ENCODE results near the gene CRY1.

Gene CRY1

DNA sequence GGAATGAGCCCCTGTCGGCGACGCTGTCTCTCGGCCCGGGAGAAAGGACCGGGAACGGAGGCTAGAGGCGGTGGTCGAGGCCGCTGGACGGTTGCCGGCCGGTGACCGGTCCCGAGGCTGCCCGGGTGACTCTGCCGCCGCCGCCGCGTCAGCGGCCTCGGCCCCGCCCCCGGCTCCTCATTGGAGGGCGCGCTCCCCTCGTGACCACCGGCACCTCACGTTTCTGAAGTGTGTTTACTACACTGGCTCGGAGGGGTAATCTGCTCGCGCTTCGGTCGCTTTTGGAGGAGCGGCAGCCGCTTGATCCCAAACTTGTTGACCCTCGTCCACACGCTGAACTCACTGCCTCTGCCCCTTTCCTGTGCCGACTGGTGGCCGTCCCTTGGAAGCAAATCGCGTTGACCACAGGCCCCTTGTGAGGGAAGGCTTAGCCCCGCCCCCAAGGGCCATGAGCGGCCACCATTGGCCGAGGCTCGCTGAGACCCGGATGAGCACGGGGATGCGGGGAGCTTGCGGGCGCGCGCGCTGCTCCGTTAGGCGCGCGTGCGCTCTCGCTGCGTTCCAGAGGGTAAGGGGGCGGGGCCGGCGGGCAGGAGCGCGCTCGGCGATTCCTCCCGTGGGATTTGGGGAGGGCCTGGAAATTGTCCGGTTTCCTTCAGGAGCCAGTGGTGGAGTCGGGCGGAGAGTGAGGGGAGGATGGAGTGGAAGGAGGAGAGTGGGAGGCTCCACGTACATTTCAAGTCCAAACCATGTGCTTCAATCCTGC is at the start of gene CRY1:
Gene CRY1 (minus strand): TSS at position 133 of the 766 bp plus-strand sequence. CDS start 588 bp downstream, outside the sequence.
- DNase-seq (ENCODE audit: low read depth): peak; percentile 90

DNA sequence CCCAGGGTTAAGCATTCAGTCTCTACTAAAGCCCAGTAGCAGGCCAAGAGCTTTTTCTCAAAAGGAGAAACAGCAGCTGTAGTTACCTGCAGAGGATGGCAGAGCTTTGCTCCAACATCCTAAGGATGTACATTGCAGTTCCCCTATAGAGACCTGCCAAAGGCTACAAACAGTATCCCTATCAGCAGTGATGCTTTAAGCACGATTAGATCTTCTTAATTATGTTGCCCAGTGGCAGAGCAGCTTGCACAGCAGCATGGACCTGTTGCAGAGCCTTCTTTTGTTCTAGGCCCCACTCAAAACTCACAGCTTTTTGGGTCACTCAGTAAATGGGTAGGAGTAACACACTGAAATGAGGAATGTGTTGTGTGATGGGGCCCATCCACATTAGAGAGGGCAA is 46.4 kb upstream of the CRY1 start:
- DNase-seq (ENCODE audit: low read depth): no peak

DNA sequence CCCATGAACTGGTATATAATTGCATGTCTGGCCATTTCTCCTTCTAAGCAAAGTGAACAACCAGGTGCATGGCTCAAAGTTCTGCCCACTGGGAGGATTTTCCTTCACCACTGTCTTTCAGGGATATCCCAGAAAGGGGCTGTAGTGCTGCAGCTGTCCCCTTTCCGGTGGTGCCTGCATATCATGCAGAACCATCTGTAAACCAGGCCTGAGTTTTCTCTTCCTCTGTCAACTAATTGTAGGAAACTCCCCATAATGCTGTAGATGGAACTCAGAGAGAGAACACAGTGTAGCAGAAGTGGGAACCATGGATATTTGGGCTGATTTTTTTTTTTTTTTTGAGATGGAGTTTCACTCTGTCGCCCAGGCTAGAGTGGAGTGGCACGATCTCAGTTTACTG is 45.6 kb upstream of the CRY1 start:
- no peak for DNase-seq (ENCODE audit: low read depth)

DNA sequence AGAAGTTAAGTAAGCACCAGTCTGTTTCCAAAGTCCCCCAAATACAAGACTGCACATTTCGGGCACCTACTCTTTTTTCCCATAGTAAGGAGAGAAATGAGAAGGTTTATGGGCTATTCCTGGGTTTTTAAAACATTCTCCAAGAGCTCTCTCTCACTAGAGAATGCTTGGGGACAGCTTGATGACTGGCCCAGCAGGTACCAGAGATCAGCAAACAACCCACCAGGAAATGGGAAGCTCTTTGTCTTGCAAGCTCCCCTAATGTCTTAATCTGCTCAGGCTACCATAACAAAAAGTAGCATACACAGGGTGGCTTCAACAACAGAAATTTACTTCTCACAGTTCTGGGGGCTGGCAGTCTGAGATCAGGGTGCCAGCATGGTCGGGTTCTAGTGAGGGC is 41.8 kb upstream of the CRY1 start:
- no peak for DNase-seq (ENCODE audit: low read depth)

DNA sequence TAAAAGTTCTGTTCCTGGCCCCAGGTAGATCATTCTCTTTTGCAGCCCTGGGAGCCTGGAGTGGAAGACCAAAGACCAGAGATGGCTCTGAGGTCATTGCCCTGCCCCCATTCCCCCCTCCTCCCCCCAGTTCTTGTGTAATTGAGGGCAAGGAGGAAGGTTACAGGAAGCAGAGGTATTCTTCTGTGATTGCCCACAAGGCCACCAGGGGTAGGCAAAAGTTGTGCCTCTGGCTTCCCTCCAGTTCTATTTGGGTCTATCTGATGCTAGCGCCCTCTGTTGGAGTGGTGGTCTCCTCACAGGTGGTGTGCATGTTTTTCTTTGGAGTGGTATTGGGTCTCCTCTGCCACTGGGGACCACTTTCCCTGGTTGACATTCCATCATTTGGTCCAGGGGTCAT is 41.2 kb upstream of the CRY1 start:
- peak; percentile 21 for DNase-seq (ENCODE audit: low read depth)

DNA sequence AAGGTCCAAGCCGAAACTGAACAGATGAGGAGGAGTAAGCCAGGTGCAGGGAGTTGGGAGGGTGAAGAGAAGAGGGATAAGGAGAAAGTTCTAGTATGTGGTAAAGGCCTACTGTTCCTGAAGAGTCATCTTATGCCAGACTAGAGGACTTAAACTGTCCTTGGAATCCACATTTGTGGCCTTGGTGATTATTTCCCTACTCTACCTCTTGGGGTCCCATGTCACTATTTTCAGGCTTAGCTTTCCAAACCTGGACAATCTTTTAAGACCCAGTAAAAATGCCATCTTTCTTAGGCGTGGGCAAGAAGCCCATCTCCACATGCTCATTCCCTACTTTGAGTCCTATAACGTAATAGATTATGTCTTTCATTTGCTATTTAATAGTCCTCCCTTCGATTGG is 40.1 kb upstream of the CRY1 start:
- DNase-seq (ENCODE audit: low read depth): no peak

DNA sequence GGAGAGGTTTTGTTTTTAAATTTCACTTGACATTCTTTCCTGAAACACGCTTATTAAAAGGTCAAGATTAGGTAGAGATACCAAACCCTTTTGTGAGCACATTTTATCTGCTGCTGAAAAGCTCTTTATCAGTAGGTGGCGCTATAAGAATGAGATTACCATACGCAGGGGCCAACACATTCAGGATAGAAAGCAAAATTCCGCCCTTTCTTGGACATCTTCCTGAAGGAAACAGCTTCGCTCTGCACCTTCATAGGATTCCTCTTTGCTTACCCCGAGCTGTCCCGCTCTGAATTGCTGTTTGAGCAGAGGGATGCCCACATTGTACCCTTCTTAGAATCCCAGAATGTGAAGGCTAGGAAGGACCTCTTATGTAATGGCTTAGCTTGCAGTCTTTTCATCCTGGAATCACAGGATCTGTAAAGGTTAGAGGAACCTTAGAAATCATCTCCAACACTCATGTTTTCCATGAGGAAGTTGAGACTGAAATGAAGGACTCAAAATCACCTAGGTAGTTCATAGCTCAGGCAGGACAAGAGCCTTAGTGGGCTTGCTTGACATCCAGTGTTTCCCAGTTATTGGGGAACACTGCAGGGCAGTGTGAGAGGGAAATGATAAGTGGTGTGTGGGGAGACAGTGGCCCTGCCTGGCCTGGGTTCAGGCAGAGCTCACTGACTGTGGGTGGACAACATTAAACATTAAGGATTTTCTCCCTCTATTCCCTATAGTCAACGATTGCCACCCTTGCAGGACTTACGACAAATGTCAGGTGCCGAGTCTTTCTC is 38.7 kb upstream of the CRY1 start:
- DNase-seq (ENCODE audit: low read depth): no peak

DNA sequence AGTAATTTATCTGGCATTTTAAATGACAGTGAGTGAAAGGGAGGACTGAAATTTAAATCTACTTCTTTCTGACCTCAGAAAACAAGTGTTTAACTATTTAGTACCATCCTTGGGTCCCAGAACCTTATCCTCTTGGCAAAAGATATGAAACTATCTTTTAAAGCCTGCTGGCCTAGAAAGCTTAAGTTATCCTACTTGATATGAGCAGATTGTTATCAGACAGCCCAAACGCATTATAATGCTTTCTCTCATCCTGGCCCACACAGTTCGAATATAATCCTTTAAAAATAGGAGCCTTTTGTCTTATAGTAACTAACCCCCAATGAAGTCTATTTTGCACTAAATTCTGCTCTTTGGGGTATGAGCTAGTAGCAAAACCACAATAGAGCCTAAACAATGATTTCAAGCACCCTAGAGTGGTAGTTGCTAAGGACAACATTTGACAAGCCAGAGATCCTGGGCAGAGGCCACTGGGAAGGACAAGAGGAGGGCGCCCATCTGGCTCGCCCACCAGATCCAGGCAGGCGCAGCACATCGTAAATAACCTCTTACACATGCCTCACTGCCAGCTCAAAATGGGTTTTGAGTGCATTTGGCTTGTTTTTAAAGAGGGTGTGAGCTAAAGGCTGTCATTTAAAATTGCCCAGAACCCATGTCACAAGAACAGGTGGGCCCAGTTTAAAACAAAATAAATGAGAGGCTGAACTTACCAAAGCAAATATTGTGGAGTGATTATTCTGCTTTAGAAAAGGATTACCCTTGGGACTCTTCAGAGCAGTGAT is 37.7 kb upstream of the CRY1 start:
- no peak for DNase-seq (ENCODE audit: low read depth)

DNA sequence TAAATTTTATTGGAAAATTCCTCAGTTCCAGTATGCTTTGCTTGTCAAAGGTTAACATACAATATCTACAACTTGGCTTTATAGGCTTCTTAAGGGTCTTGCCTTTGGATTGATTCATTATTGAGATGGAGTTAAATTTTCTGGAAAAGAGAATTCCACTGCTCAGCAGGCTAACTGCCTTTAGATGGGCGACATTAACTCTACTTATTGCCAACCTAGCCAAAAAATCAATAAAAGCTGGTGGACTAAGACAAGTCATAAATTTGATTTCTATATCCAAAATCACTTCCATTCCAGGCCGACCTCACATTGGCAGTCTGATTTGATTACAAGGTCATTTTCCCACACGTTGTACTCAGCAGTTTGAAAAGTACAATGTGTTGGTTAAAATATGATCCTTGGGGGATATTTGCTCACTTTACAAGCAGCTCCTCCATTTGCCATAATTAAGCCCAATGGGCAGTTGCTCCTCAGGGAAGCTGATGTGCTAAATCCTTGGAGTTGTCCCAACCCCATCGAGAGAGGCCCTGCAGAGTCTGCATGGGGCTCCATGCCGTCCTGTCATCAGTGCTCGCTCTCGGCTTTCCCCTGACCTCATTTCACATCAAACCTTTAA is 36.1 kb upstream of the CRY1 start:
- DNase-seq (ENCODE audit: low read depth): no peak

DNA sequence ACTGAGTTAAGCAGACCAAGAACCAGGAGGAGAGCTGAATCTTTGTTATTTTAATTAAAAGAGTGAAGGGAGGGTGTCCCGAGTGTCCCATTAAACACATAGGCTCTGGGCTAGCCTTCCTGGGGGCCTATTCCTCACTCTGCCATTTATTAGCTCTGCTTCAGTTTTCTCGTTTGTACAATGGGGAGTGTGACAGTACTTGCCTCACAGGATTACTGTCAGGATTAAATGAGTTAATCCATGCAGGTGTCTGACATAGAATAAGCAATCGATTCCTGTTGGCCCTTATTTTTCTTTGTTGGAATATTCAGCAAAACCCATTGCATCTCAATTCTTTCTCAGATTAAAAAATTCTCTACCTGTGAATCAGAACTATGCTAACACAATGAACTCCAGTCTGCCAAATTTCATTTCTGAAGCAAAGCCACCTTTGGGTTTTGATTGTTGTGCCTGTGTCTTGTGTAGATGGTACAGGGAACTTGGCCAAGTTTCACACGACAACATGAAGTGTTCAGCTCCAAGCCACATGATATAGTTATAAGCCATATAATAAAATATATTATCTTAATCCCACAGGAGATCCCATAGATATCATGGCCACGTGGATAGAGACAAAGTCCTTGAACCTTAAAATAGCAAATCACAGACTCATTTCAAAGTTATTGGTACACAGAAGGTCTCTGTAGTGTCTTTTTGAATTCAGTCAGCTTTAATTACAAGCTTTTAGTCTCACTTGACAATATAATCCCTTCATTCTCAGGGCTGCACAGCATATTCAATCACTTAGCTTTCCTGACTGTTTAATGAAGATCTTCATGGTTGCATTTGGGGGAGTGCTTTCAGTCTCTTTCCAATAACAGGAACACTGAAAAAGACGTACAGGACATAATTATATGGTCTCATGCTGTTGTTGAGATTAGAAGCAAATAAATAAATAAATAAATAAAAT is 34.4 kb upstream of the CRY1 start:
- DNase-seq (ENCODE audit: low read depth): no peak

DNA sequence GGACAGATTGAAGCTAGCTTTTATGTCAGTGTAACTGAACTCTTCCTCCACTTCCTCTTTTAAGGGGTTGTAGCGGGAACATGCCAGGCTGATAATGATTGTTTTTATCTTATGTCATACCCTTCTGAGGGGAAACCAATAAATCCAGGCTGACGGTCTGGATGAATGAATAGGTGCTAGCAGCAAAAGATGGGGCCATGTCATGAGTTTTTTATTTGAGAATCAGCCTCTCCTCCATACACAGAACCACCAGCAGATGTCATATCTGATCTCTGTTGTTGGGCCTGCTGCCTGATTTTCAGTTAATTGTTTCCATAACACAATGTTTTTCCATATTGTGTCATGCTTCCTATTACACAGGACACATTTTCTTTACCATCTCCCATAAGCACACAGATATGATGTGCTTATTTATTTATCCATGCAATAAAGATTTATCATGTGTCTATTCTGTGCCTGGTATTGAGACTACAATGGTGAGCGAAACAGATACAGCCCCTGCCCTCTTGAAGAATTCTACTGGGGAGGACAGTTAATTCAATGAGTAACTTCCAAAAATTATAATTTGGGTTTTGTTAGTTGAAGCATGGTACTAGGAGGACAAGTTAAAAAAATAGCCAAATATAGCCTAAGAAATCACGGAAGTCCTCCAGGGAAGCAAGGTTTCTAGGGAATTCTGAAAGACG is 33.6 kb upstream of the CRY1 start:
- no peak for DNase-seq (ENCODE audit: low read depth)

DNA sequence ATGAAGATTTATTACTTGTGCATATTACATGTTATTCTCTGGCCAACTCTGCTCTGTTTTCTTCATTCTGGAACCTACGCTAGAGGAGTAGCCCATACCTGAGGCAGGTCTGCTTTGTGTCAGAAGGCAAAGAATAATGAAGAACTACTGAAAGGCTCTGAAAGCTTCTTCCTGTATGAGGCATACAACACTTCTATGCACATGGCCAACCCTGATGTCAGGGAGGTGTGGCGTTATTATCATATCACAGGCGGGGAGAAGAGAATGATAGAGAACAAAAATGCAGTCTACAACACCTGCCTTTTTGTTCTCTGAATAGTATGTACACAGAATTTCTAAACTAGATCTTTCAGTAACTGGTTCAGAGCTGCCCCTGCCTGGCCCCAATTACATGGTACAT is 32.5 kb upstream of the CRY1 start:
- DNase-seq (ENCODE audit: low read depth): no peak

DNA sequence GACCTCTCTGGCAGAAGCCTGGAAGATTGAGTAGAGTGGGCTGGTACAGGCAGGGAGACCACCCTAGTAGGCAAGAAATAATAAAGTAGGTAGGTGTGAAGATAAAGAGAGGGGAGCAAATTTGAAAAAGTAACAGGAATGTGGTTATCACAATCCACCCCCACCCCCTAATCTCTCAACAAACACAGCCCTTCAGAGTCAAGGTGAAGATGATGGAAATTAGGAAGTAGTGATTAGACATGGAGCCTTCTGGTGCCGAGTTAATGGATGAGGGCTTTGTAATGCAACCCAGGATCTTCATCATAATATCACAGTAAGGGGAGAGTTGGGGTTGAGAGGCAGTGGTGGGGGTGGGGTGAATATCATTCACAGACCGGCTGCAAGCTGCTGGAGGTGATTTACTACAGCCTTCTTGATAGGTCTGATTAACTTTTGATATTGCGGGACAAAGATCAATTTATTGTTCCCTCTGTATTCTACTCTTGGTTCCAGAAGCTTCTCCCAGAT is 29.2 kb upstream of the CRY1 start:
- DNase-seq (ENCODE audit: low read depth): no peak

DNA sequence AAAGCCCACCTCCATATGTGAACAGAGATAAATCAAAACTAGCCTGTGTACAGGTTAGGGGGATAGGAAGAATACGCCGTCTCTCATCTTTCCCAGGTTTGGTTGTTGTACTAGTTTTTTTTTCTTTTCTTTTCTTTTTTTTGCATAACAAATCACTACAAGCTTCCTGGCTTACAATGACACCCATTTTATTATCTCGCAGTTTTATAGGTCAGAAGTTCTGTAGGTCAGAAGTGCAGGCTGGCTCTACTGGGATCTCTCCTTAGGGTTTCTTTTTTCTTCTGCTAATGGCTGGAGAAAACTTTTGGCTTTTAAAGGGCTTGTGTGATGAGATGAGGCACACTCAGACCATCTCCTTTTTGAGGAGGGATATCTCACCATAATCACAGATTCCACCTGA is 25.7 kb upstream of the CRY1 start:
- DNase-seq (ENCODE audit: low read depth): no peak

DNA sequence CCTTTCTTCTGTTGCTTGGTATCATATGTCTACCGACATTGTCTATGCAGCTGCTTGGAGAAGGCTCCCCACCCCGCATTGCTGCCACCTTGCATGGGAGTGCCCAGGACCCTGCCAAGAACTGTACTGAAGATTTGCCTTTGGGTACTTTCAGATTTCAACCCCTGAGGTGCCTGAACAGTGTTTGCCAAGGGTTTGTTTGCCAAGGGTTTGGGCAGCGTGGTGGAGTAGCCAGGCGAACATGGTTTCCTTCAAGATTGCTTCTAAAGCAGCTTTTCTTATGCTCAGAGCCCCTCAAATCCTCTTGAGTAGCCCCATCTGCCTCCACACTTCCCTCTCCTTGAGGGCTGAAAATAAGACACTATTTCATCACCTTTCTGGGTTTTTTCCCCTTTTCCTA is 25.3 kb upstream of the CRY1 start:
- no peak for DNase-seq (ENCODE audit: low read depth)

DNA sequence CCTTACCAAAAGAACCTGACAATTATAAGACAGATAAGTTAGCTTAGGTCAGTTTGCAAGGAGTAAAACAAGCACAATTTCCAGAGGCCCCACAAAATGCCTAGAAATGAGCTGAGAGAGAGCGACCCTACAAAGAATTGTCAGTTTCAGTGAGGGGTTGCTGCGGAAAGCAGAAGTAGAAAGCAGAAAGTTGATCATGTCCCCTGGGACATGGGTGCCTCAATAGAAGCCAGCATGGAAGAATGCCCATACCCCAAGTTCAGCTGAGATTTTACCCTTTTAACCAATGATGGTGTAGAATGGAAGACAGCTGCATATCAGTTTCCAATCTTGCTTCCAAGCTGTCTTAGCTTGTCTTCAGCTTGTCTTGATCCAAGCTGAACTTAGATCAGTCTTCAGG is 21.8 kb upstream of the CRY1 start:
- DNase-seq (ENCODE audit: low read depth): no peak

DNA sequence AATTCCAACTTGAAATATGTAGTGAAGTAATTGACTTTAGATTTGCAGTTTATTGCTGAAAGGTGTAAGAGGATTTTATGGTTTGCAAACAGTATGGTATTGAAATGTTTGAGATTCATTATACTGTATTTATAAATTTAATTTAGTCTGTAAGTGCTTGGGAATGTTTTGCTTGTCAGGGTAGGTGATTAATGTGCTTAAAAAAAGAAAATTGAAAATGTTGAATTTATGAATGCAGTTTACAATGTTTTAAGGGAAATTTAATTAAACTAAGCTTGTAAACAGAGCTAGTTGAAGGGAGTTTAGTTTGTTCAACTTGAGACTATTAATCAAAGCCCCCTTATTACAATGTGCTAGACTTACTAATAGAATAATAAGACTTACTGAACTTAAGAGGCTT is 18.0 kb upstream of the CRY1 start:
- no peak for DNase-seq (ENCODE audit: low read depth)

DNA sequence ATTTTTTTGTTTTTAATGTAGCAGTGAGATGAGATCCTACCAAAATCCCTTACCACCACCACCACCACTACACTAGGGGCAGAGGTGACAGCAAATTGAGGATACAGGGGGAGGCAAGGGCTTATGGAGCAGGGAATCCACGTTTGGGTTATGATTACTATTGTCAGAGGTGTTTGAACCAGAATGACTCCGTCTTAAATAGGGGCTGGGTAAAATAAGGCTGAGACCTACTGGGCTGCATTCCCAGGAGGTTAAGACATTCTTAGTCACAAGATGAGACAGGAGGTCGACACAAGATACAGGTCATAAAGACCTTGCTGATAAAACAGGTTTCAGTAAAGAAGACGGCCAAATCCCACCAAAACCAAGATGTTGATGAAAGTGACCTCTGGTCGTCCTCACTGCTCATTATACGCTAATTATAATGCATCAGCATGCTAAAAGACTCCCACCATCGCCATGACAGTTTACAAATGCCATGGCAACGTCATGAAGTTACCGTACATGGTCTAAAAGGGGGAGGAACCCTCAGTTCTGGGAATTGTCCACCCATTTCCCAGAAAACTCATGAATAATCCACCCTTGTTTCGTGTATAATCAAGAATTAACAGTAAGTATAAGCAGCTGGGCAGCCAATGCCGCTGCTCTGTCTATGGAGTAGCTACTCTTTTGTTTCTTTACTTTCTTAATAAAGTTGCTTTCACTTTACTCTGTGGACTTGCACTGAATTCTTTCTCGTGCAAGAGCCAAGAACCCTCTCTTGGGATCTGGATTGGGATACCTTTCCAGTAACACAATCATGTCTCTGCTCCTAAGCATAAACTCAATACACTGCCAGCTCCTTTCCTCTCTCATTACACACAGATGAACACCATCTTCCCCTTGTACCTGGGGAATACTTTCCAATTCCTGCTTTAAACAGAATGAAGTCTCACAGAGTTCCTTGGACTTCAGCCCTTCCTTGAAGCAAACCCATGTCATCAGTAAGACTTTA is 16.7 kb upstream of the CRY1 start:
- no peak for DNase-seq (ENCODE audit: low read depth)

DNA sequence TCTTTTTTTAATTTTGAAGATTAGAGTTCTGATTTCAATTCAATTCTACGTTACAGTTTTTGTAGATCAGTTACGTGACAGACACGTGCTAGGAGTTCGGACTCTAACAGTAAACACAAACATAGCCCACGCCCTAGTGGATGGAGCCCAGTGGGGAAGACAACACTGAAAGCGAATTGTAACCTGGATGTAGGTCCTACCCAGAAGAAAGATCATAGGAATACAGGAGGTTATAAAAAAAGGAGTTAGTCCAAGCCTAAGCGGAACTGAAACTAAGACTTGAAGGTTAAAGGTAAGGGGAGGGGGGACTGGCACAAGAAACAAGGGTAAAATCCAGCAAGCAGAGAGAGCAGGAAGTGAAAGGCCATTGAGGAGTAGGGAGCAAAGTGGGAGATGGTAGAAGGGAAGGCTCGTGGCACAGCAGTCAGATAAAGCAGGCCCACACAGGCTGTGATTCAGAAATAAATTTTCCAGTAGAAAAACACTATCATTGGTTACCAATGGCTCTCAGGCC is 15.7 kb upstream of the CRY1 start:
- DNase-seq (ENCODE audit: low read depth): no peak
